Kidney tubule cell (primary cell): ENCODE measurements around the gene CUTA.

Experiments used
- DNase-seq: peaks from one replicate; pipeline ENCODE4 v3.0.0-alpha.2; 2018; ENCODE audit warnings: low spot score

CUTA gene, protein sequence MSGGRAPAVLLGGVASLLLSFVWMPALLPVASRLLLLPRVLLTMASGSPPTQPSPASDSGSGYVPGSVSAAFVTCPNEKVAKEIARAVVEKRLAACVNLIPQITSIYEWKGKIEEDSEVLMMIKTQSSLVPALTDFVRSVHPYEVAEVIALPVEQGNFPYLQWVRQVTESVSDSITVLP

DNA sequence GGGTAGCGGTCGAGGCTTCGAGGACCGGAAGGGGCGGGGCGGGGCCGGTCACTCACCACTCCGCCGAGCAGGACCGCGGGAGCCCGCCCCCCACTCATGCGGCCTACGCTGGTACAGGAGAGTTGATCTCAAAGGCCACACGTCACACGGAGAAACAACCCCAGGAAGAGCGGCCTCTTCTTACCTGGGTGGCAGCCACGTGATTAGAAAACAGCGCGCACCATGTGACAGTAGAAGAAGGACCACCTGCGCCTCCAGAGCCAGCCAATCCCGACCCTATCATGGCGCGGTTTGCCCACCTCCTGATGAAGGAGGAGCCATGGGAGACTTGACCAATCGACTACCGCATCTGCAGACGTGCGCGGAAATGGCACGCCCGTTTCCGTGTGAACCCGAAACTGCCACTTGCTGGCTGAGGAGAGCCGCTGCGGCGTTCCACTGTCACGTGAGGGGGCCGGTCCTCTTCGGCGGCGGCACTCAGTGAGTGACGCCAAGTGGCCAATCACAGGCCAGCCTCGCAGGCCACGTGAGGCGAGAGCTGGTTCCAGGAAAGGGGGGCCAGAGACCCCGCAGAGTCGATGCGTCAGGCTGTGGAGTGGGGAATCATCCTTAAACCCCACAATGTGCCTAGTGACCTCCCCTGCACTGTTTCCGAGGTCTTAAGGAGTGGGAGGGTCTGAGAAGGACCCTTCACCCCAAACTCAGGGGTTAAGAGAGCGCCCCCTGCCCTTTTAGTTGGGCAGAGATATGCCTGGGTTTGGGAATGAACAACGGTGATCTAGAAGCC, at the start of gene CUTA:
Gene CUTA (minus strand): TSS at position 205 of the 787 bp plus-strand sequence. CDS start 107 bp downstream, at position 98.
- DNase-seq: peak; percentile 100

DNA sequence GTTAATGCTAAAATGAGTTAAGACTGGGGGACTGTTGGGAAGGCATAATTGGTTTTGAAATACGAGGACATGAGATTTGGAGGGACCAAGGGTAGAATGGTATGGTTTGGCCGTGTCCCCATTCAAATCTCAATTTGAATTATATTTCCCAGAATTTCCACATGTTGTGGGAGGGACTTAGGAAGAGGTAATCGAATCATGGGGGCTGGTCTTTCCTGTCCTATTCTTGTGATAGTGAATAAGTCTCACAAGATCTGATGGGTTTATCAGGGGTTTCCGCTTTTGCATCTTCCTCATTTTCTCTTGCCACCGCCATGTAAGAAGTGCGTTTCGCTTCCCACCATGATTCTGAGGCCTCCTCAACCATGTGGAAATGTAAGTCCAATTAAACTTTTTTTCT, 49.2 kb upstream of the CUTA start:
- no peak for DNase-seq

DNA sequence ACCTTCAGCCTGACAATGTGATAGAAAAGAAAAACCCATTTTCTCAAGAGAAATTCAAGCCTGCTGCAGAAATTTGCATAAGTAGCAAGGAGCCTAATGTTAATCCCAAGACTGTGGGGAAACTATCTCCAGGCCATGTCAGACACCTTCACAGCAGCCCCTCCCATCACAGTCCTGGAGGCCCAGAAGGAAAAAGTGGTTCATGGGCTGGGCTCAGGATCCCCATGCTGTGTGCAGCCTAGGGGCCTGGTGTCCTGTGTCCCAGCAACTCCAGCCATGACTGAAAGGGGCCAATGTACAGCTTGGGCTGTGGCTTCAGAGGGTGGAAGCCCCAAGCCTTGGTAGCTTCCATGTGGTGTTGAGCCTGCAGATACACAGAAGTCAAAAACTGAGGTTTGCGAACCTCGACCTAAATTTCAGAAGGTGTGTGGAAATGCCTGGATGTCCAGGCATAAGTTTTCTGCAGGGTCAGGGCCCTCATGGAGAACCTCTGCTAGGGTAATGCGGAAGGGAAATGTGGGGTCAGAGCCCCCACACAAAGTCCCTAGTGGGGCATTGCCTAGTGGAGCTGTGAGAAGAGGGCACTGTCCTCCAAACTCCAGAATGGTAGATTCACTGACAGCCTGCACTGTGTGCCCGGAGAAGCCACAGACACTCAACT, 48.3 kb upstream of the CUTA start:
- DNase-seq: no peak

DNA sequence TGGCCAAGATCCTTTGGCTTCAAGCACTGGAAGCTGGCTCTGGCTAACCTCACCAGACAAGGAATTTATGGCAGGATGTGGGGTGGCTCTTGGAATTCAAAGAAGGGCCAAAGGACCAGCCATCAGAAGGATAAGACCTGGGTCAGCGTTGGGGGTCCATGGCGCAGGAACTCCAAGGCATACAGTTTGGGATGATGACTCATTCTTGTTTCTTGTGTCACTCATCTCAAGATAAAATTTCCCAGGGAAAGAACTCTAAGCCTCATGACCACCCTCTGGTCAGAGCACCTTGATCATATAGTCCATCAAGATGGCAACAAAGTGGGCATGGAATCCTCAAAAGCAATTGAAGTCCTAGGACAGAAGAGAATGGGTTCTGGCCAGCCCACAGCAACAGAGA, 41.3 kb upstream of the CUTA start:
- DNase-seq: no peak

DNA sequence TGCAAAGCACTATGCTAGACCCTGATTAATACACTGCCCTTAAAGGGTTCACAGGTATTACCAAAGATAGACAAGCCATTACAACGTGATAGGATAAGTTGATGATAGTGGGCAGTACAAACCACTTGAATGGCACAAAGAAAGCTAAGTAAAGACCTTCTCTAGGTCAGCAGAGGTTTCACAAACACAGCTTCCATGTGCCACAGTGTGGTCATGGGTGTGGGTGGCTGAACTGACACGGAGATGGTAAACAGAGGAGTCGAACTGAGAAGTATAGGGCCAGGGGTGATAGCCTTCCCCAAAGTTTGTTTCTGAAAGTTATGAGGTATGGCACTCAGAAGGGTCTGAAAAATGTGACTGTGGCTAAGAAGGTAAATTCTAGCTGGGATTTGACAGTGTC, 40.8 kb upstream of the CUTA start:
- no peak for DNase-seq

DNA sequence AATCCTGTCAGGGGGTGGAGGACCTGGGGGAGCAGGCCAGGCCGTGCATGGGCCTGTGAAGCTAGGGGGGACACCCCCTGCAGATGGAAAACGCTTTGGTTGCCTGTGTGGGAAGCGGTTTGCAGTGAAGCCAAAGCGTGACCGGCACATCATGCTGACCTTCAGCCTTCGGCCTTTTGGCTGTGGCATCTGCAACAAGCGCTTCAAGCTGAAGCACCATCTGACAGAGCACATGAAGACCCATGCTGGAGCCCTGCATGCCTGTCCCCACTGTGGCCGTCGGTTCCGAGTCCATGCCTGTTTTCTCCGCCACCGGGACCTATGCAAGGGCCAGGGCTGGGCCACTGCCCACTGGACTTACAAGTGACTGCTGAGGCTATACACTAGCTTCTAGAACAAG, 38.2 kb upstream of the CUTA start:
- DNase-seq: no peak

DNA sequence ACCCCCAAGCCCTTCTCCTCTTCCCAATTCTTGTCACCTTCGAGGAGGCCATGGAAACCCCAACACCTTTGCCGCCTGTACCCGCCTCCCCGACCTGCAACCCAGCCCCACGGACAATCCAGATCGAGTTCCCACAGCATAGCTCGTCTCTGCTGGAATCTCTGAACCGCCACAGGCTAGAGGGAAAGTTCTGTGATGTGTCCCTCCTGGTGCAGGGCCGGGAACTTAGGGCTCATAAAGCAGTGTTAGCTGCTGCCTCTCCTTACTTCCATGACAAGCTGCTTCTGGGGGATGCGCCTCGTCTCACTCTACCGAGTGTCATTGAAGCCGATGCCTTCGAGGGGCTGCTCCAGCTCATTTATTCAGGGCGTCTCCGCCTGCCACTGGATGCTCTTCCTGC, 37.1 kb upstream of the CUTA start:
- DNase-seq: no peak

DNA sequence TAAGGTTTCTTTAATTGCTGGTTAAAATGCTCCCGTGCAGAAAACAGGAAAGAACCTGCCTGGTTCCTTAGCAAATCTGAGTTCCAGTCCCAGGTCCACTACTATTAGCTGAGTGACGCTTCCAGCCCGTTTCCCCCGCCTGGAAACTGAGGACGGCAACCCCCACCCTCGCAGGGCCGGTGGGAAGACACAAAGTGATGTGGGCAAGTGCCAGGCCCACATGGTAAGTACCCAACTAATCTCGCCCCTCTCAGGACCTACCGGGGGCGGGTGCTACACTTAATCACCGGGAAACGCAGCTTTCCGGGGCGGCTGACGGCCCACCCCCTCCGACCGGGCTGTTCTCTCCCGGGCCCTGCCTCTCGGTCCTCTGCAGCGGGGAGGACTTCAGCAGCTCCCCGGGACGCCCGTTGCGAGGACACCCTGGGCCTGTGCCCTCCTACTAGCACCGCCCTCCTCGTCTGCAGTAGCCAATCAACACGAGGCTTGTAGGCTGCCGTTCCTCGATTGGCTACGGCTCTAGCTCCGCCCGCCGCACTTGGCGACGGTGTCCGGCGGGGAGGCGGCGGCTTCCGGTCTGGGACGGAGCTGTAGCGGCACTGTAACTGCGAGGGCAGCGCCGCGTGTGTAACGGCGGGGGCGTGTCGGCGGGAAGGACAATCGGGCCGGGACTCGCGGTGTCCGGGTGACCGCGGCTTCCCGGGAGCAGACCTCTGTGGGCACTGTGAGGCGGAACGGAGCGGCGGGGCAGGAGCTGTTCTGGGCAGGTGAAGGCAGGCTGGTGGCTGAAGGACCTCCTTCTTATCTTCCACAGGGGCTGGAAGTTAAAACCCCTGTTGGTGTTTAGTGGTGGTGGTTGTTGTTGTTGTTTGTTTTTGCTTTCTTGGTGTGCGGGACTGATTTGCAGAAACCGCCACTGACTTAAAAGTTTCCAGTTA, 36.4 kb upstream of the CUTA start, which contains the start of gene ZBTB9:
Gene ZBTB9 (plus strand): TSS at position 568 of the 938 bp plus-strand sequence. CDS start 525 bp downstream, outside the sequence.
- DNase-seq: peak; percentile 97

DNA sequence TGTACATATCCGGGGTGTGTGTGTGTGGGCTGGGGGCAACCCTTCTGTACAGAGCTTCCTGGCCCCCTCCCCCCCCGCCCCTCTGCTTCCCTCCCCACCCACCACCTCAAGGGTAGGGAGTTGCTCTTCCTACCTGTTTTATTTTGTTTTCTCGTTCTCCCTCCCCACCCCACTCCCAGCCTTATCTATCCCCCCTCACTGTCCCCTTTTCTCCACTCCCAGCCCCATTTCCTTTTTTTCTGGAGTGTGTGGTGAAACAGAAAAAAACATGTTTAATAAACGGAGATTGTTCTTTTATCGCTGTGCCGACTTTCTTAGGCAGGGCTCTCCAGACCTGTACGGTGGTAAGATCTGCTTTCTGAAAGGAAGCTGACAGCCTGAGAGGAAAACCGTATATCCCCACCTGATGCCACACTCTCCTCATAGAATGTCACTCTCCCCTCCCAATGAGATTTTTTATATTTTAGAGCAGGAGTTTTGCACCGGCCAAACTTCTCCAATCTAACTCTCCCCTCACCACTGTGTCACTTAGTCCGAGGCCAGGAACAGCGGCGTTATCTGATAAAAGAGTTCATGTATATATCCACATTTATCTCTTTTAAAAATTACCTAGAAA, 35.6 kb upstream of the CUTA start:
- DNase-seq: no peak

DNA sequence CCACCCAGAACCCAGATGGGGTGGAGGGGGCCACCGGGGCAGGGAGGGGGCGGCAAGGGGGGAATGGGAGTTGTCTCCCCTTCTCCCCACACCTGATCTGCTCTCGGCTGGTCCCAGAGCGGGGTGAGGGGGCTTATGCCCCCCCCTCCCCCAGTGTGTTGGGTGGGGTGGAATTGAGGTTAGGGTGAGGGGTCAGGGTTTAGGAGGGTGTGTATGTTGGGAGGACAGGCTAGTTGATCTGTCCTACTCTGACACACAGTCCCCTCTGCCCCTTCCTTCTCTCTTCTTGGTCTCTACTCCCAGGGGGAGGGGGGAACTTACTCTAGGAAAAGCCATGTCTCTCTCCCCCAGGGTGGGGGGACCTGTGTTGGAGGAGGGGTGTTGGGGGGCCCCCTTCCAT, 34.6 kb upstream of the CUTA start:
- no peak for DNase-seq

DNA sequence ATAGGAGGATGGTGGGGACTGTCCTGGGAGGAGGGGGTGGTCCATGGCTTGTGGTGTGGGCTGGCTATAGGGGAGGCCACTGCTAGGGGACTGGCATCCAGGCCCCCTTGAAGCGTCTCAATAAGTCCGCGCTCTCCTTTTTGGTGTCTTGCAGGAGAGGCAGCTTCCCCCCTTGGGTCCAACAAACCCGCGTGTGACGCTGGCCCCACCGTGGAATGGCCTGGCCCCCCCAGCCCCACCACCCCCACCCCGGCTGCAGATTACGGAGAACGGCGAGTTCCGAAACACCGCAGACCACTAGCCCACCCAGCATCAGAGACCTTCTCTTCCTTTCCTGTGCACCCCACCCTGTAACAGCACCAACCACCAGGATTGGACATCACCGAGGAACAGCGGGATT, 33.7 kb upstream of the CUTA start:
- no peak for DNase-seq

DNA sequence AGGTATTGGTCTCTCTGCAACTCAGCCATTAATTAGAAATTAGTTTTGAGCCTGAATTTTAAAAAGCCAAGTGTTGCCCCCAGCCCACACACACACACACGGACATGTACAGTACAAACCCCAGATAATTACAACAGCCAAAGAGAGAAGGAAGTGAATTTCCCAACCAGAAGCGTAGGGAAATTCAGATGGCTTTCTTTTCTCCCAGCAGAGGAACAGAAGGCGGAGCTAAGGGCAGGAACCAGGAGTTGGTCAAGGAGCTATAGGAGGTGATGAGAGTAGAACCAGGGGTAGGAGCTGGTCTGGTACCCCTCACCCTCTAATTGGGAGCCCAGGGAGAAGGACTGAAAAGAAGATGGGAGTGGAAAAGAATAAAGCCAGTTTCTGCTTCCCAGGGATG, 32.5 kb upstream of the CUTA start:
- no peak for DNase-seq

DNA sequence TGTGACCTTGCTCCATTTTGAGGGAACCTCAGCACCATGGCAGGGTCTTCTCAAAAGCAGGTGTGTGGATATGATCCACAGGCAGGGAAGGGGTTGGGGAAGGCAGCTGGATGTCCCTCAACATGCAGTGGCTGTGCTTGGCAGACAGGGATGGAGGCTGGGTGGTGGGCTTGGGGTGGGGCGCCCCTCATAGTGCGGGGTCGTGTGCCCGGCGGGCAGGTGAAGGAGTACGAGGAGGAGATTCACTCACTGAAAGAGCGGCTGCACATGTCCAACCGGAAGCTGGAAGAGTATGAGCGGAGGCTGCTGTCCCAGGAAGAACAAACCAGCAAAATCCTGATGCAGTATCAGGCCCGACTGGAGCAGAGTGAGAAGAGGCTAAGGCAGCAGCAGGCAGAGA, 28.4 kb upstream of the CUTA start:
- no peak for DNase-seq

DNA sequence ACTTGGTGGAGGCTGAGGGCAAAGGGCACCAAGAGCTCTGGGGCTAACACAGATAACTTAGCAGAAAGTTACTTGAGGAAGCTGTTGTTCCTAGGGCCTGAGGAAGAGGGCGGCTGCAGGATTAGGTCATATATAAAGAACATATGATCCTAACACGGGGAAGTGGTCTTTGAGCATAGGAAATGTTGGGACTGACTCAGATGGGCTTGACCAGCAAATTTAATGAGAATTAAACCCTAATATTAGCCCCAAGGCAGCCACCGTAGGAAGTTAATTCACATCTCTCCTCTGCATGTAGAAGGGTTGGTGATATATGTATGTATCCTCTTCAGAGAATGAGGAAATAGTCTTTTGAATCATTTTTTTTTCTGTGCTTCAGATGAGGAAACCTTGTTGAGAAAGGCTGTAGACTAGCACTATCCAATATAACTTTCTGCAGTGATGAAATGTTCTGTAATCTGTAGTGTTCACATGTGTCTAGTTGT, 27.3 kb upstream of the CUTA start:
- no peak for DNase-seq

DNA sequence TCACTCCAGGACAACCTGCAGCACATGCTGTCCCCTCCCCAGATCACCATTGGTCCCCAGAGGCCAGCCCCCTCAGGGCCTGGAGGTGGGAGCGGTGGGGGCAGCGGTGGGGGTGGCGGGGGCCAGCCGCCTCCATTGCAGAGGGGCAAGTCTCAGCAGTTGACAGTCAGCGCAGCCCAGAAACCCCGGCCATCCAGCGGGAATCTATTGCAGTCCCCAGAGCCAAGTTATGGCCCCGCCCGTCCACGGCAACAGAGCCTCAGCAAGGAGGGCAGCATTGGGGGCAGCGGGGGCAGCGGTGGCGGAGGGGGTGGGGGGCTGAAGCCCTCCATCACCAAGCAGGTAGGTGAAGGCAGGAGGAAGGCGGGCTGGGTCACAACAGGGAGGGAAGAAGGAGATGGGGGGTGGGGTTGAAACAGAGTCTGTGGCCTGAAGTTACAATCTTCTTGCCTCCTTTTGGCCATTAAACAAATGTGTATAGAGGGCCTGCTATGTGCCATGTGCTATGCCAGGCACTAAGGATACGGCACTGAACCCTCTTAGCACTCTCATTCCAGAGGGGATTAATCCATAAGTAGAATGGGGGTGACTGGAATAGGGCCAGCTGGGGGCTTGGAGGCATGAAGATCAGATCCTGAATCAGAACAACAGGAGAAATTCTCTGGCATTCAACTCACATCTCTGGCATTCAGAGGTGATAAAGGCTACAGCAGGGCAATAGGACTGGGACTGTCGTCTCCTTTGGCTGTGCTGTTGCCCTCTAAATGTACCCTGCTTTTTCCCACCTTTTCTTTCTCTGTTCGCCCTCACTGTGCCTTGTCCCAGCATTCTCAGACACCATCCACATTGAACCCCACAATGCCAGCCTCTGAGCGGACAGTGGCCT, 26.0 kb upstream of the CUTA start:
- DNase-seq: no peak

DNA sequence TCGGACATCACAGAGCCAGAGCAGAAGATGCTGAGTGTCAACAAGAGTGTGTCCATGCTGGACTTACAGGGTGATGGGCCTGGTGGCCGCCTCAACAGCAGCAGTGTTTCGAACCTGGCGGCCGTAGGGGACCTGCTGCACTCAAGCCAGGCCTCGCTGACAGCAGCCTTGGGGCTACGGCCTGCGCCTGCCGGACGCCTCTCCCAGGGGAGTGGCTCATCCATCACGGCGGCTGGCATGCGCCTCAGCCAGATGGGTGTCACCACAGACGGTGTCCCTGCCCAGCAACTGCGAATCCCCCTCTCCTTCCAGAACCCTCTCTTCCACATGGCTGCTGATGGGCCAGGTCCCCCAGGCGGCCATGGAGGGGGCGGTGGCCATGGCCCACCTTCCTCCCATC, 25.1 kb upstream of the CUTA start:
- DNase-seq: no peak

DNA sequence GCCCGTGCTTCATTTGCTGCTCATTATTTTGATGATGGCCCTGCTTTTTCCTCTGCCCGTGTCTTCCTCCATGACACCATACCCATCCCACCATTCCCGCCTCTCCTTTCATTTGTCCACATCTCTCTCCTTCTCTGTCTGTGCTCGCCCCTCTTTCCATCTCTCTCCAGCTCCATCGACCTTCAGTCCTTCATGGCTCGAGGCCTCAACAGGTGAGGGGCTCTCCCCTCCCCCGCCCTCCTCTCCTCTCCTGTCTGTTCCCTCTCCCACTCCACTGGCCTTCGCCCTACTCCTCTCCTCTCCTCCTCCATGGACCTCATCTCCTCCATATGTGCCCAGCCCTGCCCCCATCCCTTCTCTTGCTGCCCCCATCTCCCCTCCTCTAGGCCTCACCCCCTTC, 24.4 kb upstream of the CUTA start:
- DNase-seq: no peak

DNA sequence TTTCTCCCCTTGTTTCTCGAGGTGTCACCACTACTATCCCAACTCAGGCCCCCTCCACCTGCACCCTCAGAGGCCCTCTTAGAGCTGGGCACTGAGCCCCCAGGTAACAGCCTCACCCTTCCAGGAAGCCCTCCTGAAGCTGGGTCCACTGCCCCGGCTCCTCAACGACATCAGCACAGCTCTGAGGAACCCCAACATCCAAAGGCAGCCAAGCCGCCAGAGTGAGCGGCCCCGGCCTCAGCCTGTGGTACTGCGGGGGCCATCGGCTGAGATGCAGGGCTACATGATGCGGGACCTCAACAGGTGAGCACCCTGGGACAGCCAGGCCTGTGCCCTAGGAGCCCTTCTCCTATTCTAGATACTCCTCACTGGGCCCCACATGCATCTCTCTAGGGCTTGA, 23.6 kb upstream of the CUTA start:
- no peak for DNase-seq

DNA sequence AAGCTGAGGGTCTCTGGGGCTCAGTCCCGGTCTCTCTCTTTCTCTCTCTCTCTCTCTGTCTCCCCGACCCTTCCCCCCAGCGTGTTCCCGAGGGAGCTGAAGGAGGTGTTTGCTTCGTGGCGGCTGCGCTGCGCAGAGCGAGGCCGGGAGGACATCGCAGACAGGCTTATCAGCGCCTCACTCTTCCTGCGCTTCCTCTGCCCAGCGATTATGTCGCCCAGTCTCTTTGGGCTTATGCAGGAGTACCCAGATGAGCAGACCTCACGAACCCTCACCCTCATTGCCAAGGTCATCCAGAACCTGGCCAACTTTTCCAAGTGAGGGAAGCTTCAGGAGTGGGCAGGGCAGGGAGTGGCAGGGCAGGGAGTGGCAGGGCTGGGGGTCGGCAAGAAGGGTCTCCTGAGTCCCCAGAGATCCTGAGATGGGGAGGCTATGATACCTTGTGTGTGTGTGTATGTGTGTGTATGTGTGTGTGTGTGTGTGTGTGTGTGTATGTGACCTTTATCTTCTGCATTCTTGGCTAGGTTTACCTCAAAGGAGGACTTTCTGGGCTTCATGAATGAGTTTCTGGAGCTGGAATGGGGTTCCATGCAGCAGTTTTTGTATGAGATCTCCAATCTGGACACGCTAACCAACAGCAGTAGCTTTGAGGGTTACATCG, 22.9 kb upstream of the CUTA start:
- DNase-seq: no peak
